Measurements from ENCODE around the gene FBXW4. TPM values are rescaled to one million over a fixed set of nuclear protein-coding genes. Genes with fewer than 3 reads are reported as not detected.

The FBXW4 gene
- total RNA-seq, 1 experiment from 2014 or later, result 14.2 TPM

GRCh38 chr10:101716891-101717659, 22.1 kb upstream of the FBXW4 start:
- Histone ChIP-seq H3K36me3 (no peaks in the 10 kb centered on the region), H3K27ac (no peak overlapping the region), H3K4me3 (no peak overlapping the region), H3K9me3 (replicated peaks) (no peaks in the 10 kb centered on the region), H3K27me3 (replicated peaks) (peaks cover 5% of the 10 kb centered on the region), H3K4me1 (replicated peaks) (no peaks in the 10 kb centered on the region)
- no peak for DNase-seq (ENCODE audit: low read depth in 1 of 2, low spot score in 2 of 2)

GRCh38 chr10:101712997-101713396, 18.0 kb upstream of the FBXW4 start:
- no peaks in the 10 kb centered on the region for H3K36me3 ChIP-seq
- no peak overlapping the region for H3K27ac ChIP-seq
- H3K4me1 ChIP-seq (replicated peaks), result peaks cover 20% of the 10 kb centered on the region
- H3K27me3 ChIP-seq (replicated peaks), result no peaks in the 10 kb centered on the region
- no peak for DNase-seq (ENCODE audit: low read depth in 1 of 2, low spot score in 2 of 2)
- H3K9me3 ChIP-seq (replicated peaks), result no peaks in the 10 kb centered on the region
- no peak overlapping the region for H3K4me3 ChIP-seq

GRCh38 chr10:101710793-101711192, 15.8 kb upstream of the FBXW4 start:
- Histone ChIP-seq H3K4me3 (no peak overlapping the region), H3K36me3 (no peaks in the 10 kb centered on the region), H3K27me3 (replicated peaks) (no peaks in the 10 kb centered on the region), H3K27ac (no peak overlapping the region), H3K9me3 (replicated peaks) (no peaks in the 10 kb centered on the region), H3K4me1 (replicated peaks) (peaks cover 20% of the 10 kb centered on the region)
- DNase-seq (ENCODE audit: low read depth in 1 of 2, low spot score in 2 of 2), result no peak

- H3K27me3 ChIP-seq (replicated peaks), result no peaks in the 10 kb centered on the region
- H3K9me3 ChIP-seq (replicated peaks), result no peaks in the 10 kb centered on the region
- DNase-seq (ENCODE audit: low read depth in 1 of 2, low spot score in 2 of 2), result peak in 1 of 2 experiments; percentile 52
- H3K27ac ChIP-seq, result peak overlapping the region; percentile 55
- H3K36me3 ChIP-seq, result no peaks in the 10 kb centered on the region
- peak overlapping the region; percentile 9; the same call in 1 of the 2 replicates for H3K4me3 ChIP-seq
- H3K4me1 ChIP-seq (replicated peaks), result peaks cover 20% of the 10 kb centered on the region
Measured at GRCh38 chr10:101710059-101710695, 15.2 kb upstream of the FBXW4 start.

GRCh38 chr10:101709359-101710058, 14.5 kb upstream of the FBXW4 start:
- peak in 1 of 2 experiments; percentile 84 for DNase-seq (ENCODE audit: low read depth in 1 of 2, low spot score in 2 of 2)
- Histone ChIP-seq H3K9me3 (replicated peaks) (no peaks in the 10 kb centered on the region), H3K36me3 (no peaks in the 10 kb centered on the region), H3K27ac (peak overlapping the region; percentile 55), H3K4me1 (replicated peaks) (peaks cover 22% of the 10 kb centered on the region), H3K27me3 (replicated peaks) (no peaks in the 10 kb centered on the region), H3K4me3 (peak overlapping the region; percentile 9; the same call in 1 of the 2 replicates)

GRCh38 chr10:101708870-101709269, 13.9 kb upstream of the FBXW4 start:
- no peak for DNase-seq (ENCODE audit: low read depth in 1 of 2, low spot score in 2 of 2)
- Histone ChIP-seq H3K27me3 (replicated peaks) (no peaks in the 10 kb centered on the region), H3K4me1 (replicated peaks) (peaks cover 26% of the 10 kb centered on the region), H3K4me3 (no peak overlapping the region), H3K9me3 (replicated peaks) (no peaks in the 10 kb centered on the region), H3K27ac (no peak overlapping the region), H3K36me3 (no peaks in the 10 kb centered on the region)

- peak in 1 of 2 experiments; percentile 20 for DNase-seq (ENCODE audit: low read depth in 1 of 2, low spot score in 2 of 2)
- Histone ChIP-seq H3K4me1 (replicated peaks) (peaks cover 33% of the 10 kb centered on the region), H3K27me3 (replicated peaks) (no peaks in the 10 kb centered on the region), H3K36me3 (no peaks in the 10 kb centered on the region), H3K9me3 (replicated peaks) (no peaks in the 10 kb centered on the region), H3K4me3 (no peak overlapping the region), H3K27ac (no peak overlapping the region)
Measured at GRCh38 chr10:101708073-101708472, 13.1 kb upstream of the FBXW4 start.

- no peaks in the 10 kb centered on the region for H3K27me3 ChIP-seq (replicated peaks)
- no peaks in the 10 kb centered on the region for H3K36me3 ChIP-seq
- no peak for DNase-seq (ENCODE audit: low read depth in 1 of 2, low spot score in 2 of 2)
- H3K4me1 ChIP-seq (replicated peaks), result peaks cover 37% of the 10 kb centered on the region
- H3K27ac ChIP-seq, result no peak overlapping the region
- H3K9me3 ChIP-seq (replicated peaks), result no peaks in the 10 kb centered on the region
- H3K4me3 ChIP-seq, result no peak overlapping the region
Measured at GRCh38 chr10:101704331-101704730, 9.4 kb upstream of the FBXW4 start.

- no peak for DNase-seq (ENCODE audit: low read depth in 1 of 2, low spot score in 2 of 2)
- Histone ChIP-seq H3K9me3 (replicated peaks) (no peaks in the 10 kb centered on the region), H3K27me3 (replicated peaks) (no peaks in the 10 kb centered on the region), H3K36me3 (peaks cover 14% of the 10 kb centered on the region), H3K27ac (no peak overlapping the region), H3K4me1 (replicated peaks) (peaks cover 22% of the 10 kb centered on the region), H3K4me3 (no peak overlapping the region)
Measured at GRCh38 chr10:101696632-101697031, 1.7 kb upstream of the FBXW4 start.

GRCh38 chr10:101695404-101695890, 477 bp upstream of the FBXW4 start:
- DNase-seq (ENCODE audit: low read depth in 1 of 2, low spot score in 2 of 2), result no peak
- H3K4me3 ChIP-seq, result peak overlapping the region; percentile 70
- peaks cover 18% of the 10 kb centered on the region for H3K4me1 ChIP-seq (replicated peaks)
- H3K27ac ChIP-seq, result peak overlapping the region; percentile 95; the same call in 1 of the 2 replicates
- H3K27me3 ChIP-seq (replicated peaks), result no peaks in the 10 kb centered on the region
- no peaks in the 10 kb centered on the region for H3K9me3 ChIP-seq (replicated peaks)
- peaks cover 14% of the 10 kb centered on the region for H3K36me3 ChIP-seq

GRCh38 chr10:101693978-101694673, 844 bp downstream of the FBXW4 start:
- Histone ChIP-seq H3K27me3 (replicated peaks) (no peaks in the 10 kb centered on the region), H3K27ac (peak overlapping the region; percentile 95), H3K4me3 (peak overlapping the region; percentile 70), H3K9me3 (replicated peaks) (no peaks in the 10 kb centered on the region), H3K4me1 (replicated peaks) (peaks cover 23% of the 10 kb centered on the region), H3K36me3 (peaks cover 14% of the 10 kb centered on the region)
- DNase-seq (ENCODE audit: low read depth in 1 of 2, low spot score in 2 of 2), result peak; percentile 60 to 82

- H3K27me3 ChIP-seq (replicated peaks), result no peaks in the 10 kb centered on the region
- H3K9me3 ChIP-seq (replicated peaks), result no peaks in the 10 kb centered on the region
- DNase-seq (ENCODE audit: low read depth in 1 of 2, low spot score in 2 of 2), result peak in 1 of 2 experiments; percentile 52
- peaks cover 14% of the 10 kb centered on the region for H3K36me3 ChIP-seq
- peaks cover 23% of the 10 kb centered on the region for H3K4me1 ChIP-seq (replicated peaks)
- H3K27ac ChIP-seq, result peak overlapping the region; percentile 95
- peak overlapping the region; percentile 70 for H3K4me3 ChIP-seq
Measured at GRCh38 chr10:101693651-101693977, 1.4 kb downstream of the FBXW4 start.

GRCh38 chr10:101691081-101691480, 3.9 kb downstream of the FBXW4 start:
- no peak for DNase-seq (ENCODE audit: low read depth in 1 of 2, low spot score in 2 of 2)
- Histone ChIP-seq H3K27ac (no peak overlapping the region), H3K9me3 (replicated peaks) (no peaks in the 10 kb centered on the region), H3K4me3 (no peak overlapping the region), H3K27me3 (replicated peaks) (no peaks in the 10 kb centered on the region), H3K36me3 (peaks cover 14% of the 10 kb centered on the region), H3K4me1 (replicated peaks) (peaks cover 31% of the 10 kb centered on the region)

All from SJSA1 (cell line).